ENCODE measurements around the gene NPDC1. TPM values are rescaled to one million over a fixed set of nuclear protein-coding genes. Genes with fewer than 3 reads are reported as not detected.
A peak's percentile ranks its signal among the peaks of the same experiment; 100 is the strongest.

NPDC1 gene
- total RNA-seq, 2 experiments from 2014 or later: 82.8 to 89.2 TPM

GRCh38 chr9:137080260-137081122 is 34.5 kb upstream of the NPDC1 start:
- Mint-ChIP-seq H3K36me3 (ENCODE audit: low read depth) (peaks cover 24% of the 10 kb centered on the region), H3K4me1 (peaks cover 25% of the 10 kb centered on the region), H3K4me3 (no peak overlapping the region), H3K27ac (no peak overlapping the region), H3K9me3 (no peaks in the 10 kb centered on the region), H3K27me3 (no peaks in the 10 kb centered on the region)
- CTCF ChIA-PET: interaction anchor here (1.5 kb wide), 1 partner anchor 15 kb away, joined by 3 read pairs; no protein-coding TSS in a partner anchor
- POLR2A ChIA-PET: interaction anchor here (1.6 kb wide), 1 partner anchor 160 kb away, joined by 4 read pairs; no protein-coding TSS in a partner anchor
- no peak for DNase-seq

- H3K27ac Mint-ChIP-seq: no peak overlapping the region
- H3K4me1 Mint-ChIP-seq: peaks cover 17% of the 10 kb centered on the region
- H3K9me3 Mint-ChIP-seq: no peaks in the 10 kb centered on the region
- no peak for DNase-seq
- no peaks in the 10 kb centered on the region for H3K27me3 Mint-ChIP-seq
- peak overlapping the region; percentile 44 for H3K4me3 Mint-ChIP-seq
- ChIA-PET CTCF (interaction anchor here (0.5 kb wide), 1 partner anchor 20 kb away, joined by 5 read pairs; no protein-coding TSS in a partner anchor), POLR2A (interaction anchor here (0.6 to 1.6 kb wide), 3 partner anchors 9 to 403 kb away, joined by 3 to 4 read pairs (median 4); partner anchors contain the start of gene SAPCD2)
- peaks cover 24% of the 10 kb centered on the region for H3K36me3 Mint-ChIP-seq (ENCODE audit: low read depth)
Measured at GRCh38 chr9:137079401-137079787, 33.4 kb upstream of the NPDC1 start.

- peaks cover 16% of the 10 kb centered on the region for H3K4me1 Mint-ChIP-seq
Measured at GRCh38 chr9:137078701-137079400, 32.9 kb upstream of the NPDC1 start.

GRCh38 chr9:137077758-137078693 is 32.0 kb upstream of the NPDC1 start:
- Mint-ChIP-seq H3K27ac (peak overlapping the region; percentile 44), H3K9me3 (no peaks in the 10 kb centered on the region), H3K36me3 (ENCODE audit: low read depth) (peaks cover 16% of the 10 kb centered on the region), H3K27me3 (no peaks in the 10 kb centered on the region), H3K4me3 (peak overlapping the region; percentile 71), H3K4me1 (peaks cover 15% of the 10 kb centered on the region)
- CTCF ChIA-PET: interaction anchor here (1.0 to 3.2 kb wide), 3 partner anchors 10 to 159 kb away, joined by 4 to 29 read pairs (median 5); no protein-coding TSS in a partner anchor
- peak; percentile 58 for DNase-seq
- POLR2A ChIA-PET: interaction anchor here (2.4 to 3.1 kb wide), 2 partner anchors 8 to 10 kb away, joined by 10 to 35 read pairs; partner anchors contain the start of gene MAN1B1

More at GRCh38 chr9:137078701-137079400, 32.9 kb upstream of the NPDC1 start:
- POLR2A ChIA-PET: interaction anchor here (1.1 to 2.4 kb wide), 3 partner anchors 8 to 161 kb away, joined by 4 to 10 read pairs (median 4); partner anchors contain the start of gene SAPCD2
- DNase-seq: no peak
- peak overlapping the region; percentile 71 for H3K4me3 Mint-ChIP-seq
- H3K9me3 Mint-ChIP-seq: no peaks in the 10 kb centered on the region
- H3K27ac Mint-ChIP-seq: no peak overlapping the region
- H3K36me3 Mint-ChIP-seq (ENCODE audit: low read depth): peaks cover 22% of the 10 kb centered on the region
- no peaks in the 10 kb centered on the region for H3K27me3 Mint-ChIP-seq
- CTCF ChIA-PET: no interaction called here

- no peaks in the 10 kb centered on the region for H3K9me3 Mint-ChIP-seq
- no peaks in the 10 kb centered on the region for H3K27me3 Mint-ChIP-seq
- CTCF ChIA-PET: interaction anchor here (0.6 to 3.2 kb wide), 9 partner anchors 8 to 159 kb away, joined by 3 to 29 read pairs (median 6); partner anchors contain the start of genes ABCA2 and MAN1B1
- POLR2A ChIA-PET: interaction anchor here (1.0 to 3.1 kb wide), 5 partner anchors 9 to 164 kb away, joined by 3 to 35 read pairs (median 4); partner anchors contain the start of genes MAN1B1, SSNA1 and TUBB4B
- peak within 1 kb of the TSS; percentile 44 for H3K27ac Mint-ChIP-seq
- H3K4me3 Mint-ChIP-seq: peak within 1 kb of the TSS; percentile 71
- peaks cover 15% of the 10 kb centered on the region for H3K4me1 Mint-ChIP-seq
- peaks cover 14% of the 10 kb centered on the region for H3K36me3 Mint-ChIP-seq (ENCODE audit: low read depth)
- DNase-seq: peak; percentile 76
Measured at GRCh38 chr9:137077010-137077747, 31.2 kb upstream of the NPDC1 start, which contains the start of gene UAP1L1. TSS of gene UAP1L1 (plus strand) at chr9:137077517. CDS start at chr9:137077533, 16 bp downstream.

- ChIA-PET POLR2A (interaction anchor here (1.0 to 3.1 kb wide), 5 partner anchors 9 to 164 kb away, joined by 3 to 35 read pairs (median 4); partner anchors contain the start of genes MAN1B1, SSNA1 and TUBB4B), CTCF (interaction anchor here (0.6 to 3.2 kb wide), 8 partner anchors 8 to 48 kb away, joined by 3 to 29 read pairs (median 6); partner anchors contain the start of genes ABCA2 and MAN1B1)
- peak overlapping the region; percentile 54 for H3K4me3 Mint-ChIP-seq
- no peak for DNase-seq
- H3K36me3 Mint-ChIP-seq (ENCODE audit: low read depth): peaks cover 8% of the 10 kb centered on the region
- no peaks in the 10 kb centered on the region for H3K27me3 Mint-ChIP-seq
- no peaks in the 10 kb centered on the region for H3K9me3 Mint-ChIP-seq
- H3K27ac Mint-ChIP-seq: peak overlapping the region; percentile 40
- H3K4me1 Mint-ChIP-seq: peaks cover 17% of the 10 kb centered on the region
Measured at GRCh38 chr9:137076636-137077009, 30.6 kb upstream of the NPDC1 start.

- H3K27me3 Mint-ChIP-seq: no peaks in the 10 kb centered on the region
- peaks cover 29% of the 10 kb centered on the region for H3K4me1 Mint-ChIP-seq
- peaks cover 6% of the 10 kb centered on the region for H3K36me3 Mint-ChIP-seq (ENCODE audit: low read depth)
- no peak for DNase-seq
- ChIA-PET POLR2A (interaction anchor here (1.7 to 3.1 kb wide), 2 partner anchors 11 to 165 kb away, joined by 3 to 35 read pairs; partner anchors contain the start of genes MAN1B1 and TUBB4B), CTCF (interaction anchor here (1.4 to 3.2 kb wide), 2 partner anchors 7 to 28 kb away, joined by 5 to 29 read pairs; no protein-coding TSS in a partner anchor)
- no peak overlapping the region for H3K27ac Mint-ChIP-seq
- H3K9me3 Mint-ChIP-seq: no peaks in the 10 kb centered on the region
- H3K4me3 Mint-ChIP-seq: no peak overlapping the region
Measured at GRCh38 chr9:137075275-137075775, 29.3 kb upstream of the NPDC1 start.

- peaks cover 2% of the 10 kb centered on the region for H3K36me3 Mint-ChIP-seq (ENCODE audit: low read depth)
Measured at GRCh38 chr9:137074657-137075274, 28.8 kb upstream of the NPDC1 start.

GRCh38 chr9:137073992-137074399 is 28.0 kb upstream of the NPDC1 start:
- Mint-ChIP-seq H3K4me3 (no peak overlapping the region), H3K27me3 (no peaks in the 10 kb centered on the region), H3K4me1 (peaks cover 28% of the 10 kb centered on the region), H3K36me3 (ENCODE audit: low read depth) (no peaks in the 10 kb centered on the region), H3K9me3 (no peaks in the 10 kb centered on the region), H3K27ac (no peak overlapping the region)
- CTCF ChIA-PET: interaction anchor here (1.2 kb wide), 1 partner anchor 39 kb away, joined by 3 read pairs; no protein-coding TSS in a partner anchor
- POLR2A ChIA-PET: interaction anchor here (5.5 kb wide), 1 partner anchor 11 kb away, joined by 87 read pairs; the partner anchor contains the start of gene MAN1B1
- no peak for DNase-seq

More at GRCh38 chr9:137074657-137075274, 28.8 kb upstream of the NPDC1 start:
- ChIA-PET POLR2A (interaction anchor here (1.7 kb wide), 1 partner anchor 166 kb away, joined by 3 read pairs; the partner anchor contains the start of gene TUBB4B), CTCF (interaction anchor here (1.2 to 1.4 kb wide), 2 partner anchors 28 to 40 kb away, joined by 3 to 5 read pairs; no protein-coding TSS in a partner anchor)
- no peak for DNase-seq
- no peak overlapping the region for H3K4me3 Mint-ChIP-seq
- no peak overlapping the region for H3K27ac Mint-ChIP-seq
- no peaks in the 10 kb centered on the region for H3K27me3 Mint-ChIP-seq
- peaks cover 27% of the 10 kb centered on the region for H3K4me1 Mint-ChIP-seq
- H3K9me3 Mint-ChIP-seq: no peaks in the 10 kb centered on the region

- DNase-seq: no peak
- peaks cover 4% of the 10 kb centered on the region for H3K36me3 Mint-ChIP-seq (ENCODE audit: low read depth)
- CTCF ChIA-PET: interaction anchor here (2.3 to 8.8 kb wide), 4 partner anchors 16 to 42 kb away, joined by 12 to 105 read pairs (median 71); partner anchors contain the start of genes ABCA2, FUT7, MAN1B1 and NPDC1
- H3K4me1 Mint-ChIP-seq: peaks cover 37% of the 10 kb centered on the region
- peak overlapping the region; percentile 73 for H3K4me3 Mint-ChIP-seq
- peak overlapping the region; percentile 63 for H3K27ac Mint-ChIP-seq
- POLR2A ChIA-PET: interaction anchor here (1.0 to 5.5 kb wide), 12 partner anchors 8 to 264 kb away, joined by 3 to 87 read pairs (median 4); partner anchors contain the start of genes ABCA2, MAN1B1, RABL6 and TUBB4B
- no peaks in the 10 kb centered on the region for H3K9me3 Mint-ChIP-seq
- no peaks in the 10 kb centered on the region for H3K27me3 Mint-ChIP-seq
Measured at GRCh38 chr9:137071282-137071681, 25.3 kb upstream of the NPDC1 start.

Measured in activated CD4-positive, alpha-beta memory T cell treated with anti-CD3 and anti-CD28 coated beads, Interleukin-2, amount 10 ng/mL, durations not matched to agents 7 days and 5 days (primary cell).